Measurements from ENCODE around the gene LRFN2. TPM values are rescaled to one million over a fixed set of nuclear protein-coding genes. Genes with fewer than 3 reads are reported as not detected.

The LRFN2 gene
- polyA plus RNA-seq (2012; ENCODE audit: low read depth, missing spikeins) = not detected

DNA sequence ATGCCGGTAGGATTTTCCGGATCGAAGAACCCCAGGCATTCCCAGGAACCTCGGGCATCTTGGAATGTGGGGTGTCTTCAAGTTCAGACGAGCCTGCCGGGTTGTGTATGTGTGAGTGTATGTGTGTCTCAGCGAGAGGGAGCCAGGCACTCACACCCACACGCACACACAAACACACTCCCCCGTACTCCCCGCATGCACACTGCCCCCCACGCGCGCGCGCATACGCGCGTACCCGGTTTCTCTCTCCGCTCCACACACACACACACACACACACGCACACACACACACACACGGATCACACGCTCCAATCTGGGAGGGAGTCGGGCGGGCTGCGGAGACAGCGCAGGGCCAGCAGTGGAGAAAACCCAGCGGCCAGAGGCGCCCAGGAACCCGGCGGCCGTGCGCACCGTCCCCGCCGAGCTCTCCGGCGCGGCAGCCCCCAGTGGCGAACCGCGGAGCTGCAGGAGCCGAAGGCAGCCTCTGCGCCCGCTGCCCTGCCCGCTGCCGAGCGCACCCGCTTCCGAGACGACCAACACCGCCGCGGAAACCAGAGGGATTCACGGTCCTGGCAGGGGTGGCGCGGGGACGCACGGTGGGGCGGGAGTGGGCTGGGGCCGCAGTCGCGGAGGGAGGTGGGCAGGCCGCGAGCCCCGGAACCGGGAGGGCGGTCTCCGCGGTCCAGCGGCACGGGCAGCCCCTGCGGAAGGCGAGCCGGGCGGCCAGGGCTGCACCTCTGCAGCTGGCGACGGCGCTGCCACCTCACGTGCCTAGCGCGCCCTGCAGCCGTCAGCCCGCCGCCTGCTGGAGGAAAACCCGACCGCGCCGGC lies at the start of gene LRFN2:
Gene LRFN2, minus strand, starts transcription at position 125 of the 830 bp plus-strand sequence.
- TF ChIP-seq POLR2A (IDR thresholded peaks at IDR 0.05; ENCODE audit: low read depth, low read length) (no peak), SPI1 (IDR thresholded peaks at IDR 0.05; ENCODE audit: low read depth, low read length) (no peak), PAX5 (IDR thresholded peaks at IDR 0.05; ENCODE audit: insufficient read depth, low read length, severe bottlenecking) (no peak), POU2F2 (IDR thresholded peaks at IDR 0.05; ENCODE audit: low read depth, low read length) (no peak), TAF1 (IDR thresholded peaks at IDR 0.05; ENCODE audit: low read depth, low read length) (no peak), POLR2AphosphoS5 (IDR thresholded peaks at IDR 0.05; ENCODE audit: low read depth, low read length) (no peak)
- DNase-seq (ENCODE audit: insufficient read length, low spot score) (peak; percentile 71), FAIRE-seq (peak; percentile 87)

DNA sequence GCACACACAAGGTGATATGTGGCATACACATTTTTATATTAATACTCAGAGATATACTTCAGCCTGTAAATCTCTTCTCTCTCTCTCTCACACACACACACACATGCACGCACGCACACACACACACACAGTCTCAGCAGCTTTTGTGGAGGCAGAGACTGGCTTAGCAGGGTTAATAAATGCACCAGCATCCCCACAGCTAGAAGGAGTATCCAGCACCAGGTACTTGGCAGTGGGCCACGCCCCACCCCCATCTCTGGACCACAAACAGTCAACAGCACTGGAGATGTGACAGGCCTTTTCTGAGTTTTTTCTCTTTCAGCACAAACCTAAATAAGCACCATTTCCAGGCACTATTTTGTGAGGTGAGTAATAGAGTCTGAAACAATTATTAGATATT lies 47.3 kb upstream of the LRFN2 start:
- no peak for FAIRE-seq
- DNase-seq (ENCODE audit: insufficient read length, low spot score) = no peak
- no peak for TF ChIP-seq POU2F2 (IDR thresholded peaks at IDR 0.05; ENCODE audit: low read depth, low read length)
- no peak for TF ChIP-seq PAX5 (IDR thresholded peaks at IDR 0.05; ENCODE audit: insufficient read depth, low read length, severe bottlenecking)
- TF ChIP-seq POLR2A (IDR thresholded peaks at IDR 0.05; ENCODE audit: low read depth, low read length) = no peak
- TF ChIP-seq SPI1 (IDR thresholded peaks at IDR 0.05; ENCODE audit: low read depth, low read length) = no peak
- no peak for TF ChIP-seq TAF1 (IDR thresholded peaks at IDR 0.05; ENCODE audit: low read depth, low read length)
- TF ChIP-seq POLR2AphosphoS5 (IDR thresholded peaks at IDR 0.05; ENCODE audit: low read depth, low read length) = no peak

DNA sequence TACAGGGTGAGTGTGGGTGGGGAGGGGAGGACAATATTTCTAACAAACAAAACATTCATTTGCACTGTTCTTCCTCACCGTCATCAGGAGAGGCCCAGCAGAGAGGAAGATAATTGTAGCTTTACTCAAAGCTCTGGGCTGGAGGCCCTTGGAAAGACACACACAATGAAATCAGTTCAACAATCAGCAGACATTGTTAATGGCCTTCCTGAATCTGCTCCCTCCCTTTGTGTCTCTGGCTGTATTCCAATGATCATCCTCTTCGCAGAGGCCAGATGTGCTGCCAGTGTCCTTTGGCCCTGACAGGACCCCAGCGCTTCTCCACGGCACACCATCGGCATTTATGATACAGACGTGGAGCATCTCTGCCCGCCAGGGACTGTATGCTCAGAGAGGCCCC lies 44.6 kb upstream of the LRFN2 start:
- no peak for TF ChIP-seq POLR2AphosphoS5 (IDR thresholded peaks at IDR 0.05; ENCODE audit: low read depth, low read length)
- no peak for TF ChIP-seq SPI1 (IDR thresholded peaks at IDR 0.05; ENCODE audit: low read depth, low read length)
- TF ChIP-seq POU2F2 (IDR thresholded peaks at IDR 0.05; ENCODE audit: low read depth, low read length) = no peak
- no peak for TF ChIP-seq POLR2A (IDR thresholded peaks at IDR 0.05; ENCODE audit: low read depth, low read length)
- TF ChIP-seq PAX5 (IDR thresholded peaks at IDR 0.05; ENCODE audit: insufficient read depth, low read length, severe bottlenecking) = no peak
- TF ChIP-seq TAF1 (IDR thresholded peaks at IDR 0.05; ENCODE audit: low read depth, low read length) = no peak
- DNase-seq (ENCODE audit: insufficient read length, low spot score) (no peak), FAIRE-seq (no peak)

- TF ChIP-seq SPI1 (IDR thresholded peaks at IDR 0.05; ENCODE audit: low read depth, low read length) (no peak), POU2F2 (IDR thresholded peaks at IDR 0.05; ENCODE audit: low read depth, low read length) (no peak), TAF1 (IDR thresholded peaks at IDR 0.05; ENCODE audit: low read depth, low read length) (no peak), PAX5 (IDR thresholded peaks at IDR 0.05; ENCODE audit: insufficient read depth, low read length, severe bottlenecking) (no peak), POLR2A (IDR thresholded peaks at IDR 0.05; ENCODE audit: low read depth, low read length) (no peak), POLR2AphosphoS5 (IDR thresholded peaks at IDR 0.05; ENCODE audit: low read depth, low read length) (no peak)
- no peak for DNase-seq (ENCODE audit: insufficient read length, low spot score)
- FAIRE-seq = no peak
Observed at GRCh38 chr6:40630488-40630887, 43.3 kb upstream of the LRFN2 start.

- TF ChIP-seq SPI1 (IDR thresholded peaks at IDR 0.05; ENCODE audit: low read depth, low read length) (no peak), POLR2AphosphoS5 (IDR thresholded peaks at IDR 0.05; ENCODE audit: low read depth, low read length) (no peak), PAX5 (IDR thresholded peaks at IDR 0.05; ENCODE audit: insufficient read depth, low read length, severe bottlenecking) (no peak), POLR2A (IDR thresholded peaks at IDR 0.05; ENCODE audit: low read depth, low read length) (no peak), POU2F2 (IDR thresholded peaks at IDR 0.05; ENCODE audit: low read depth, low read length) (no peak), TAF1 (IDR thresholded peaks at IDR 0.05; ENCODE audit: low read depth, low read length) (no peak)
- DNase-seq (ENCODE audit: insufficient read length, low spot score) (no peak), FAIRE-seq (no peak)
Observed at GRCh38 chr6:40630051-40630450, 42.9 kb upstream of the LRFN2 start.

DNA sequence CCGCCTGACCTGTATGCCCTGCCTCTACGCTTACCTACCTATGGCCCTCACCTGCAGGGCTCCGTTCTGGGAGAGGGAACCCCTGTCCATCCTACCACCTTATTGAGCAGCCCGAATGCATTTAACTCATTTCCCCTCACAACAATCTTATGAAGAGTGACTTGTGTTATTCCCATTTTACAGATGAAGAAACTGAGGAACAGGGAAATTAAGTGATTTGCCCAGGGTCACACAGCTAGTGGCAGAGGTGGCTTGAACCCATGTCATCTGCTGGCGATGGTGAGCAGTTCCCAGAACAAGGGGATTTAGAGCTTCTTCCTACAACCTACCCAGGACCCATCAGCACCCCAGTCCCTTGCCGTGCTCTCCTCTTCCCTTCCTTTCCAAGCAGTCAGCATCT lies 42.3 kb upstream of the LRFN2 start:
- TF ChIP-seq POLR2A (IDR thresholded peaks at IDR 0.05; ENCODE audit: low read depth, low read length) = no peak
- TF ChIP-seq POU2F2 (IDR thresholded peaks at IDR 0.05; ENCODE audit: low read depth, low read length) = no peak
- no peak for TF ChIP-seq PAX5 (IDR thresholded peaks at IDR 0.05; ENCODE audit: insufficient read depth, low read length, severe bottlenecking)
- TF ChIP-seq TAF1 (IDR thresholded peaks at IDR 0.05; ENCODE audit: low read depth, low read length) = no peak
- no peak for TF ChIP-seq POLR2AphosphoS5 (IDR thresholded peaks at IDR 0.05; ENCODE audit: low read depth, low read length)
- no peak for TF ChIP-seq SPI1 (IDR thresholded peaks at IDR 0.05; ENCODE audit: low read depth, low read length)
- DNase-seq (ENCODE audit: insufficient read length, low spot score) (no peak), FAIRE-seq (no peak)

GRCh38 chr6:40627316-40627715 lies 40.2 kb upstream of the LRFN2 start:
- DNase-seq (ENCODE audit: insufficient read length, low spot score) (no peak), FAIRE-seq (no peak)
- no peak for TF ChIP-seq PAX5 (IDR thresholded peaks at IDR 0.05; ENCODE audit: insufficient read depth, low read length, severe bottlenecking)
- TF ChIP-seq POLR2A (IDR thresholded peaks at IDR 0.05; ENCODE audit: low read depth, low read length) = no peak
- TF ChIP-seq SPI1 (IDR thresholded peaks at IDR 0.05; ENCODE audit: low read depth, low read length) = no peak
- no peak for TF ChIP-seq POLR2AphosphoS5 (IDR thresholded peaks at IDR 0.05; ENCODE audit: low read depth, low read length)
- TF ChIP-seq POU2F2 (IDR thresholded peaks at IDR 0.05; ENCODE audit: low read depth, low read length) = no peak
- TF ChIP-seq TAF1 (IDR thresholded peaks at IDR 0.05; ENCODE audit: low read depth, low read length) = no peak

DNA sequence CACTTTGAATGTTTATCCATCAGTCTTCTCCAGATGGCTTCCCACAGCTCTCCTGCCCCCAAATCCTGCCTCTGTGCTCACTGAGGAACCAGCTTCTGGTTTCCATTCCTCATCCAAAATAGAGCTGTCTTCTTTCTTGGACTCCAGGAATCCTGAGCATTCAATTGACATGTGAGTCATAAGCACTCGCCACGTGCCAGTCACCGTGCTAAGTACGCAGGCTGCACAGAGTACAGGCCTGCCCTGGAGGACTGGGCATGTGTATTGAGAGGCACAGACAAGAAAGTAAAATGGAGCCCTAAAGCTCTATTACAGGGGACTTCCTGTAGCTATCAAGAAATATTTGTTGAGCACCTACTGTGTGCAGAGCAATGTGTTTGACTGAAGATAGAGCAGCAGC lies 39.7 kb upstream of the LRFN2 start:
- TF ChIP-seq POLR2A (IDR thresholded peaks at IDR 0.05; ENCODE audit: low read depth, low read length) = no peak
- no peak for TF ChIP-seq PAX5 (IDR thresholded peaks at IDR 0.05; ENCODE audit: insufficient read depth, low read length, severe bottlenecking)
- no peak for TF ChIP-seq TAF1 (IDR thresholded peaks at IDR 0.05; ENCODE audit: low read depth, low read length)
- no peak for TF ChIP-seq POU2F2 (IDR thresholded peaks at IDR 0.05; ENCODE audit: low read depth, low read length)
- TF ChIP-seq SPI1 (IDR thresholded peaks at IDR 0.05; ENCODE audit: low read depth, low read length) = no peak
- TF ChIP-seq POLR2AphosphoS5 (IDR thresholded peaks at IDR 0.05; ENCODE audit: low read depth, low read length) = no peak
- FAIRE-seq (no peak), DNase-seq (ENCODE audit: insufficient read length, low spot score) (no peak)

GRCh38 chr6:40623932-40624331 lies 36.8 kb upstream of the LRFN2 start:
- DNase-seq (ENCODE audit: insufficient read length, low spot score) (no peak), FAIRE-seq (no peak)
- no peak for TF ChIP-seq SPI1 (IDR thresholded peaks at IDR 0.05; ENCODE audit: low read depth, low read length)
- no peak for TF ChIP-seq PAX5 (IDR thresholded peaks at IDR 0.05; ENCODE audit: insufficient read depth, low read length, severe bottlenecking)
- TF ChIP-seq POLR2AphosphoS5 (IDR thresholded peaks at IDR 0.05; ENCODE audit: low read depth, low read length) = no peak
- no peak for TF ChIP-seq TAF1 (IDR thresholded peaks at IDR 0.05; ENCODE audit: low read depth, low read length)
- no peak for TF ChIP-seq POLR2A (IDR thresholded peaks at IDR 0.05; ENCODE audit: low read depth, low read length)
- no peak for TF ChIP-seq POU2F2 (IDR thresholded peaks at IDR 0.05; ENCODE audit: low read depth, low read length)

All from GM12891 (cell line).